ENCODE results near the gene MAPK6.

DNA sequence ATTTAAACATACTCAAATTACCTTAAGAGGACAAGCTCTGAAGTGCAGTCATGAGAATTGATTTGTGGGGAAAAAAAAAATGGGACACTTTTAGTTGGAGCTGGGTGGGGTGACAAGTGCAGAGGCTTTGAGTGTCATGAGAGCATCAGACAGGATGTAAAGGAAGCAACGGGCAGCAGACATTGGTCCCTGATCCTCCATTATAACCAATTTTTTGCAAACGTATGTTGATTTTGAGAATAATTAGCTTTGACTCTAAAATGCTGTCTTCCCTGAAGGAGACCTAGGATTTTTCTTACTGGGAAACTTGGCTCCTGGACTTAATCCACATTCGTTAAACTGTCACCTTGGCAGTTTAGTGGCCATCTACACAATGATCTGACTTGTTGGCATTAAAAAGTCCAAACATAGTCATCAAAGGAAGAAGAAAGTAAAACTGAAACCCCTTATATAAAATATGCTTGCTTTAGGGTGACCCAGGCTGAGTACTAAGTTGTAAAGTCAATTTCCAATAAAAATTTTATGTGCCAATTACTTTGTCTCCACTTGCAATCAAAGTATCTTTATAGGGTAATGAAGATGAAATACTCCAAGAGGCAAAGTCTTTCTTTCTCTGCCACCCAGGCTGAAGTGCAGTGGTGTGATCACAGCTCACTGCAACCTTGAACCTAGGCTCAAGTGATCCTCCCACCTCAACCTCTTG lies 48.0 kb downstream of the MAPK6 start:
- TF ChIP-seq, protein P1, sequence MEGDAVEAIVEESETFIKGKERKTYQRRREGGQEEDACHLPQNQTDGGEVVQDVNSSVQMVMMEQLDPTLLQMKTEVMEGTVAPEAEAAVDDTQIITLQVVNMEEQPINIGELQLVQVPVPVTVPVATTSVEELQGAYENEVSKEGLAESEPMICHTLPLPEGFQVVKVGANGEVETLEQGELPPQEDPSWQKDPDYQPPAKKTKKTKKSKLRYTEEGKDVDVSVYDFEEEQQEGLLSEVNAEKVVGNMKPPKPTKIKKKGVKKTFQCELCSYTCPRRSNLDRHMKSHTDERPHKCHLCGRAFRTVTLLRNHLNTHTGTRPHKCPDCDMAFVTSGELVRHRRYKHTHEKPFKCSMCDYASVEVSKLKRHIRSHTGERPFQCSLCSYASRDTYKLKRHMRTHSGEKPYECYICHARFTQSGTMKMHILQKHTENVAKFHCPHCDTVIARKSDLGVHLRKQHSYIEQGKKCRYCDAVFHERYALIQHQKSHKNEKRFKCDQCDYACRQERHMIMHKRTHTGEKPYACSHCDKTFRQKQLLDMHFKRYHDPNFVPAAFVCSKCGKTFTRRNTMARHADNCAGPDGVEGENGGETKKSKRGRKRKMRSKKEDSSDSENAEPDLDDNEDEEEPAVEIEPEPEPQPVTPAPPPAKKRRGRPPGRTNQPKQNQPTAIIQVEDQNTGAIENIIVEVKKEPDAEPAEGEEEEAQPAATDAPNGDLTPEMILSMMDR (IDR thresholded peaks at IDR 0.05) = no peak
- TF ChIP-seq POLR2A (IDR thresholded peaks at IDR 0.05; ENCODE audit: low read depth) = no peak
- TF ChIP-seq EP300 (IDR thresholded peaks at IDR 0.05) = no peak

Data from esophagus muscularis mucosa (tissue), 4 donors.